GM21717 (cell line): ENCODE results near the gene APOBEC3F.
"Not testable (repeated sequence)": the region's sequence is repeated elsewhere in the genome, so short reads cannot be mapped to it uniquely, and the experiment has no call there.

Source experiments
- ATAC-seq: cut with Tn5 transposase; IDR thresholded peaks from one replicate; pipeline ENCODE4 v1.9.1; 2021; ENCODE audit warnings: mild to moderate bottlenecking, moderate library complexity; ENCODE audit not compliant: unreplicated experiment

Gene APOBEC3F

DNA sequence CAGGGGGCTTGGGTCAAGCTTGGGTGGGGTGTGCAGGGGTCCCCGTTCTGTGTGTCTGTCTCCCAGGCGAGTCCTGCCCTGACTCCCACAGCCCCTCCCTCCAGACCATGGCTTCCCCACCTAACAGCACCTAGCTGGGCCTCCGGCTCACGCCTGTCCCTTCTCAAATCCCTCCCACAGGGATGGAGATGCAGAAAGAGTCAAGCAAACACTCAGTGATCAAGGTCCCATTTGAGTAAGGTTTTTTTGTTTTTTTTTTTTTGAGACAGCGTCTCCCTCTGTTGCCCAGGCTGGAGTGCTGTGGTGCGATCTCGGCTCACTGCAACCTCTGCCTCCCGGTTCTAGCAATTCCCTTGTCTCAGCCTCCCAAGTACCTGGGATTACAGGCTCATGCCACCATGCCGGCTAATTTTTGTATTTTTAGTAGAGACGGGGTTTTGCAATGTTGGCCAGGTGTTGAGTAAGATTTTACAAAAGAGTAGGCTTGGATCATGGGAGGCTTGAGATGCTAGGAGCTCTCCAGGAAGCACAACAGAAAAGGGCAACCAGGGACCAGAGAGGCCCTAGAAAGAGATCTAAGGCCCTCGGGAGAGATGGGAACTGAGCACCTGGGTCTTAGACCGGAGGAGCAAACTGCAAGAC lies 14.0 kb upstream of the APOBEC3F start:
- ATAC-seq = no peak

DNA sequence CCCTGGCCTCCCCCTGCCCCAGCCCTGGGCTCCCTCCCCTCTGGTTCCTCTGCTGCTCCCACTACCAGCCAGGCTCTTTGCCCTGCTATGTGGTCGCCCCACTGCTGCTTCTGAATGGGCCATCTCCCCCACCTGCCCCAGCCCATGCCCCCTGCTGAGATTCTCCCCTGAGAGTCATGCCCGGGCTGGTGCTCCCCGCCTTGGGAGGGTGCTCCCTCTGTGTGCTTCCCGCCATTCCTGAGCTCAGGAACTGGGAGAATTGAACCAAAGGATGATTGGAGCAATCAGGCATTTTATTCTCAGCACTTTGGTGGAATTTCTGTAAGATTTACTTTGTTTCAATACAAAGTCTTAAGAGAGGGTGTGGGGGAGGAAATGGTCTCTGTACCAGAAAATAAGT lies 12.9 kb upstream of the APOBEC3F start:
- no peak for ATAC-seq

DNA sequence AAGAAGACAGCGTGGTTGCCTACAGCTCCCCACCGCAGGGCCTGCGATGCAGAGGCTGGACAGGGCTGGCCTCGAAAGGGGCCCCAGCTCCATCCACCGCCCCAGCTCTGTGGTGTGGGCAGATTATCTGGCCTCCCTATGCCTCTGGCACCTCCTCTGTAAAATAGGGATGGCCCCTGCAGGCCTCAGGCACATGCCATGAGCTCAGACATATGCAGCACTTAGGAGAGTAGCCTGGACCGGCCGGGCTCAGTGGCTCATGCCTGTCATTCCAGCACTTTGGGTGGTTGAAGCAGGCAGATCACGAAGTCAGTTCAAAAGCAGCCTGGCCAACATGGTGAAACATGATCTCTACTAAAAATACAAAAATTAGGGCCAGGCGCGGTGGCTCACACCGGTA lies 12.4 kb upstream of the APOBEC3F start:
- no peak for ATAC-seq

DNA sequence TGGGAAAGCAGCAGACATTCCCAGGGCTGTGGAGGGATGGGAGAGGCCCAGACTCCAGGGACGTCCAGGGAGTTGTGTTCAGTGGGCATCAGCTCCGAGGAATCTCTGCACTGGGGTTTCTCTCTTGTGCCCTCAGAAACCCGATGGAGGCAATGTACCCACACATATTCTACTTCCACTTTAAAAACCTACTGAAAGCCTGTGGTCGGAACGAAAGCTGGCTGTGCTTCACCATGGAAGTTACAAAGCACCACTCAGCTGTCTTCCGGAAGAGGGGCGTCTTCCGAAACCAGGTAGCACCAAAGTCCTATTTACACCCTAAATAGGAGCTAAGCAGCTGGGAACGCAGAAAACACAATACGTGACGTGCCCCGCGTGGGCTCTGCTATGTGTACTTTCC lies 11.4 kb upstream of the APOBEC3F start:
- ATAC-seq = no peak

DNA sequence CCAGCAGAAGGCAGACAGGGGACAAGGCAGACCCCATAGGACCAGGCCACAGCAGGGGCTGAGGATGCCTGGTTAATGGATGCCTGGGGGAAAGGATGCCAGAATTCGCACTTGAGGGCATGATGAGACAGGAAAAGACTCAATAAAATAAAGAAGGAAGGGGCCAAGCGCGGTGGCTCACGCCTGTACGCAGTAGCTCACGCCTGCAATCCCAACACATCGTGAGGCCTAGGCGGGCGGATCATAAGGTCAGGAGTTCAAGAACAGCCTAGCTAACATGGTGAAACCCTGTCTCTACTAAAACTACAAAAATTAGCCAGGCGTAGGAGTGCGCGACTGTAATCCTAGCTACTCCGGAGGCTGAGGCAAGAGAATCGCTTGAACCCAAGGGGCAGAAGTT lies 10.0 kb upstream of the APOBEC3F start:
- no peak for ATAC-seq

DNA sequence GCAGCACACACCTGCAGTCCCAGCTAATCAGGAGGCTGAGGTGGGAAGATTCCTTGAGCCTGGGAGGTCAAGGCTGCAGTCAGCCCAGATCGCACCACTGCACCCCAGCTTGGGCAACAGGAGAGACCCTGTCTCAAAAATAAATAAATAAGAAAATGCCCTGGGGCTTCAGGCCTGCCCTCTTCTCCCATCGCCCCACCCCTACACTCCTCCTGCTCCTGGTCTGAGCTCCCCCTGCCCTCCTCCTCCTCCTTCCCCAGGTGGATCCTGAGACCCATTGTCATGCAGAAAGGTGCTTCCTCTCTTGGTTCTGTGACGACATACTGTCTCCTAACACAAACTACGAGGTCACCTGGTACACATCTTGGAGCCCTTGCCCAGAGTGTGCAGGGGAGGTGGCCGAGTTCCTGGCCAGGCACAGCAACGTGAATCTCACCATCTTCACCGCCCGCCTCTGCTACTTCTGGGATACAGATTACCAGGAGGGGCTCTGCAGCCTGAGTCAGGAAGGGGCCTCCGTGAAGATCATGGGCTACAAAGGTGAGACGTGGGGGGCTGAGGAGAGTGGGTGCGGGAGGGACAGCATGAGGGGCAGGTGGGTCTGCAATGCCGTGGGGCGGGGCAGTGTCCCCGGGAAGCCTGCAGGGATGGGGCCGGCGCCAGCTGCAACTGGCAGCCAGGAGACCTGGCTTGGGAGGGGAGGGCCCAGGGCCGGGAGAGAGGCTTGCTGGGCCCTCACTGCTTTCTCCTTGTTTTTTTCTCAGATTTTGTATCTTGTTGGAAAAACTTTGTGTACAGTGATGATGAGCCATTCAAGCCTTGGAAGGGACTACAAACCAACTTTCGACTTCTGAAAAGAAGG lies 9.0 kb upstream of the APOBEC3F start:
- ATAC-seq = not testable (repeated sequence)

DNA sequence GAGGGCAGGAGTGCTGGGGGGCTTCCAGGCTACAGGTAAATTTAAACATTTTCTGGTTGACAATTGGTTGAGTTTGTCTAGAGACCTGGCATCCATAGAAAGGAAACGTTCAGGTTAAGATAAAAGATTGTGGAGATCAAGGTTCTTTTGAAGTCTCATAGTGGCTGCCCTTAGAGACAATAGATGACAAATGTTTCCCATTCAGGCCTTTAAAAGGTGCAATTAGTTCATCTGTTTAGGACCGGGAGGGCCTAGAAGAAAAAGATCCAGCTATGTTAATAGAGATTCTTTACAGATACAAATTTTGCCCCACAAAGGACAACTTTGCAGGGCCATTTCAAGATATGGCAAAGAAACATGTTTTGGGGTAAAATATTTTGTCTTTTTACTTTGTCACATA lies 3.6 kb upstream of the APOBEC3F start:
- ATAC-seq = not testable (repeated sequence)

DNA sequence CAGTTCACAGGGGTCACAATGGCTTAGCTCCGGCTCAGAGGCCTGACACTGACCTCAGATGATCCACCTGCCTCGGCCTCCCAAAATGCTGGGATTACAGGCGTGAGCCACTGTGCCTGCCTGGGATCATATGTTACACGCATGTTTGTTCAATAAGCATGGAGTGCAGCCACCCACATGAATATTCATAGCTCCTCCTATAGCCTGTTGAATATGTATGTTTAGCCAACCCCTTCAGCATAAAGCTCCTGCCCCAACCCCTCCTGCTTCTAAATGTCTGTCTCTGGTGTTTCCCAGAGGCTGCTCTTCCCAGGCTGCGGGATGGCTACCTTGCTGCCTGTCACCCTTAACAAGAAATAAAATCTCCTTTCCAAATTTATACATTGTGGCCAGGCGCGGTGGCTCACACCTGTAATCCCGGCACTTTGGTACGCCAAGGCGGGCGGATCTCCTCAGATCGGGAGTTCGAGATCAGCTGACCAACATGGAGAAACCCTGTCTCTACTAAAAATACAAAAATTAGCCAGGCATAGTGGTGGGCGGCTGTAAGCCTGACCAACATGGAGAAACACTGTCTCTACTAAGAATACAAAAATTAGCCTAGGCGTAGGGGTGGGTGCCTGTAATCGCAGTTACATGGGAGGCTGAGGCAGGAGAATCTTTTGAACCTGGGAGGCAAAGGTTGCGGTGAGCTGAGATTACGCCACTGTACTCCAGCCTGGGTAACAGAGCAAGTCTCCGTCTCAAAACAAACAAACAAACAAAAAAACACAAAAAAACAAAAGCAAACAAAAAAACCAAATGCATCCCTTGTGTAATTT lies 1.1 kb upstream of the APOBEC3F start:
- no peak for ATAC-seq

DNA sequence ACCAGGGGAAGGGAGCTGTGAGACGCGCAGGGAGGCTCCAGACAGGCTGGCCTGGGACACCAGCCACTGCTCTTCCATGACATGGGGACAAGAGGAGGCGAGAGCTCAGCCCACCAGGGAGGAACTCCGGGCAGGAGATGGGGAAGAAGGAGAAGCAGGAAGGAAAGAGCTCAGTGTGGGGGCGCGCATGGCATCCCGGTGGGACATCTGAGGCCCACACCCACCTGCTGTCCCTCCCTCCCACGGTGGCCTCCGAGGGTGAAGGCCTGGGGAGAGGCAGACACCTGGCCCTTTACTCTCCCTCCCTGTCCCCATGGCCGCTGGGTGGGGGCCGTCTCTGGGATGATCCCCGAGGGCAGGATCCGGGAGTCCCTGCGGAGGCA lies 518 bp upstream of the APOBEC3F start:
- ATAC-seq = peak; percentile 15

DNA sequence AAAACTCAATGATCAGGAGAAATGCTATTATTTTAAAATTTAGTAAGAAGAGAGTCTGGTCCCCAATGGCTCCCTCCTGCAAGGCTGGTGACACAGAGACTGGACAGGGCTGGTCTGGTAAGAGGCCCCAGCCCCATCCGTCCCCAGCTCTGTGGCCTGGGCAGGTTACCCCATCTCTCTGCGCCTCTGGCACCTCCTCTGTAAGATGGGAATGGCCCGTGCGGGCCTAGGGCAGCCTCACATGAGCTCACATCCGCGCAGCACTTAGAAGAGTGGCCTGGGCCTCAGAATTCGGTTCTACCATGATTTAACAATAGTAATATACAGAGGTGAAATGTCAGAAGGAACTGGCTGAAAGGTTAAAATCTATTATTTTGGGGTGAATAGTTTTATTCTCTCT lies 1.2 kb downstream of the APOBEC3F start:
- no peak for ATAC-seq

DNA sequence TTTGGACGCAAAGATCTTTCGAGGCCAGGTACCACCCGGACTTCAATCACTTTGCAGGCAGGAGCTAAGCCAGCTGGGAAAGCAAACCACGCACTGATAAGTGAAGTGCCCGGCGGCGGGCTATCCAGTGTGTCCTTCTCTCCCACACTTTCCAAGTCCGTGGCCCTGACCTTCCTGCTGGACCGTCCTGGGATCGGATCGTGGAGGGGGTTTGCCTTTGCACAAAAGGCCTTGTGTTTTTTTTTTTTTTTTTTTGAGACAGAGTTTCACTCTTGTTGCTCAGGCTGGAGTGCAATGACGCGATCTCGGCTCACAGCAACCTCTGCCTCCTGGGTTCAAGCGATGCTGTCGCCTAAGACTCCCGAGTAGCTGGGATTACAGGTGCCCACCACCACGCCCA lies 2.4 kb downstream of the APOBEC3F start:
- not testable (repeated sequence) for ATAC-seq

DNA sequence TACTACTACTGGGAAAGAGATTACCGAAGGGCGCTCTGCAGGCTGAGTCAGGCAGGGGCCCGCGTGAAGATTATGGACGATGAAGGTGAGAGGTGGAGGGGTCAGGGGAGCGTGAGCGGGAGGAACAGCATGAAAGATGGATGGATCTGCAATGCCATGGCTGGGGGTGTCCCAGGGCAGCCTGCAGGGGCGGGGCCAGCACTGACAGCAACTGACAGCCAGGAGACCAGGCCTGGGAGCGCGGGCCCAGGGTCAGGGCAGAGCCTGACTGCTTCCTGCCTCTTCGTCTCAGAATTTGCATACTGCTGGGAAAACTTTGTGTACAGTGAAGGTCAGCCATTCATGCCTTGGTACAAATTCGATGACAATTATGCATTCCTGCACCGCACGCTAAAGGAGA lies 4.5 kb downstream of the APOBEC3F start:
- not testable (repeated sequence) for ATAC-seq

DNA sequence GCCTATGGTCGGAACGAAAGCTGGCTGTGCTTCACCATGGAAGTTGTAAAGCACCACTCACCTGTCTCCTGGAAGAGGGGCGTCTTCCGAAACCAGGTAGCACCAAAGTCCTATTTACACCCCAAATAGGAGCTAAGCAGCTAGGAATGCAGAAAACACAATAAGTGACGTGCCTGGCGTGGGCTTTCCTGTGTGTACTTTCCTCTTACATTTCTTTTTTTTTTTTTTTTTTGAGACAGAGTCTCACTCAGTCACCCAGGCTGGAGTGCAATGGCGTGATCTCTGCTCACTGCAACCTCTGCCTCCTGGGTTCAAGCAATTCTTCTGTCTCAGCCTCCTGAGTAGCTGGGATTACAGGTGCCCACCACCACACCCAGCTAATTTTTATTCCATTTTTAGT lies 8.8 kb downstream of the APOBEC3F start:
- ATAC-seq = not testable (repeated sequence)

DNA sequence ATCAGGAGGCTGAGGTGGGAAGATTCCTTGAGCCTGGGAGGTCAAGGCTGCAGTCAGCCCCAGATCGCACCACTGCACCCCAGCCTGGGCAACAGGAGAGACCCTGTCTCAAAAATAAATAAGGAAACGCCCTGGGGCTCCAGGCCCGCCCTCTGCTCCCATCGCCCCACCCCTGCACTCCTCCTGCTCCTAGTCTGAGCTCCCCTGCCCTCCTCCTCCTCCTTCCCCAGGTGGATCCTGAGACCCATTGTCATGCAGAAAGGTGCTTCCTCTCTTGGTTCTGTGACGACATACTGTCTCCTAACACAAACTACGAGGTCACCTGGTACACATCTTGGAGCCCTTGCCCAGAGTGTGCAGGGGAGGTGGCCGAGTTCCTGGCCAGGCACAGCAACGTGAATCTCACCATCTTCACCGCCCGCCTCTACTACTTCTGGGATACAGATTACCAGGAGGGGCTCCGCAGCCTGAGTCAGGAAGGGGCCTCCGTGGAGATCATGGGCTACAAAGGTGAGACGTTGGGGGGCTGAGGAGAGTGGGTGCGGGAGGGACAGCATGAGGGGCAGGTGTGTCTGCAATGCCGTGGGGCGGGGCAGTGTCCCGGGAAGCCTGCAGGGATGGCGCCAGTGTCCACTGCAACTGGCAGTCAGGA lies 11.3 kb downstream of the APOBEC3F start:
- not testable (repeated sequence) for ATAC-seq

DNA sequence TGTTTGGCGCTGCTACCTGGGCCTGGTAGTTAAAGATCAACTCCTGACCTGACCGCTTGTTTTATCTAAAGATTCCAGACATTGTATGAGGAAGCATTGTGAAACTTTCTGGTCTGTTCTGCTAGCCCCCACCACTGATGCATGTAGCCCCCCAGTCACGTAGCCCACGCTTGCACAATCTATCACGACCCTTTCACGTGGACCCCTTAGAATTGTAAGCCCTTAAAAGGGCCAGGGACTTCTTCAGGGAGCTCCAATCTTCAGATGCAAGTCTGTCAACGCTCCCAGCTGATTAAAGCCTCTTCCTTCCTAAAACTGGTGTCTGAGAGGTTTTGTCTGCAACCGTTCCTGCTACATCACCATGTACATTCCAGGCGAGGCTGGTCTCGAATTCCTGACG lies 15.0 kb downstream of the APOBEC3F start:
- no peak for ATAC-seq

DNA sequence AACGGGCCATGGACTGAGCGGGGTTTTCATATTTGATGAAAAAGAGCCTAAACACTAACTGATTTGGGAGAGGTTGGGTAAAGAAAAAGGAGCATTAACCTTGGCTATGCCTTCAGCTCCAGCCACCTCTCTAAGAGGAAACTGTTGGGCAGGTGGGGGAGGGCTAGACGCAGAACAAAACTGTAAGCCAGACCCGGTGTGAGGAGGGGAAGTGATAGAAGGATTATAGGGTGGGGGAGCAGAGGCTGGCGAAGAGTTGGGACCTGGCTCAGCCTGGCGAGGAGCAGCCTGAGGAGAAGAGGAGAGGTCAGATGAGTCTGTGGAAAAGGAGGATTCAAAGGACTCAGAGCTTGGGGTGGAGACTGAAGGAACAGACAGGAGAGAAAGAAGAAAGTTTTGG lies 20.6 kb downstream of the APOBEC3F start:
- ATAC-seq = not testable (repeated sequence)

DNA sequence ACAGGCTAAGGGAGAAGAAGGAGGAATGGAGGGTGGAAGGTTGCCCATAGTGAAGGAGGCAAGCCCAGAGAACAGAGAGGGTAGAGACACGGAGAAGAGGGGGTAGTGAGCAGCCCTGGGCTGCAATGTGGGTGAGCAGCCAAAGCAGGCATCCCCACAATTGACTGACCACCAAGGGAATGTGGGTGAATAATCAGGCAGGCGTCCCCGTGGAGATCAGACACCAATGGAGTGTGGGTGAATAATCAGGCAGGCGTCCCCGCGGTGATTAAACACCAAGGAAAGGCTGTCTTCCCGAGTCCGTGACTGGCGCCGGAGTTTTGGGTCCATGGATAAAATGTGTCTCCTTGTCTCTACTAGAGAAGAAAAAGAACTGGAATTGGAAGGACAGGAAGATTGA lies 21.3 kb downstream of the APOBEC3F start:
- not testable (repeated sequence) for ATAC-seq

DNA sequence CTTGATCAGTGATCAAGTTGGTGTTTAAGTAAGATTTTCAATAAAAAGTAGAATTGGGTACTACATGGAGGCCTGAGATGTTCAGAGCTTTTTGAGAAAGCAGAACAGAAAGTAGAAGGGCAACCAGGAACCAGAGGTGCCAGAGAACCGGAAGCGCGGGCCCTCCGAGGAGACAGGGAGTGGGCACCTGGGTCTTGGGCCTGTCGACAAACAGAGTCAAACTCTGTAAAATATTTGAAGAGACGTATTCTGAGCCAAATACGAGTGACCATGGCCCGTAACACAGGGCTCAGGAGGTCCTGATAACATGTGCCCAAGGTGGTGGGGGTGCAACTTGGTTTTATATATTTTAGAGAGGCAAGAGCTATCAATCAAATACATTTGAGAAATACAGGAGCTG lies 23.2 kb downstream of the APOBEC3F start:
- ATAC-seq = not testable (repeated sequence)

DNA sequence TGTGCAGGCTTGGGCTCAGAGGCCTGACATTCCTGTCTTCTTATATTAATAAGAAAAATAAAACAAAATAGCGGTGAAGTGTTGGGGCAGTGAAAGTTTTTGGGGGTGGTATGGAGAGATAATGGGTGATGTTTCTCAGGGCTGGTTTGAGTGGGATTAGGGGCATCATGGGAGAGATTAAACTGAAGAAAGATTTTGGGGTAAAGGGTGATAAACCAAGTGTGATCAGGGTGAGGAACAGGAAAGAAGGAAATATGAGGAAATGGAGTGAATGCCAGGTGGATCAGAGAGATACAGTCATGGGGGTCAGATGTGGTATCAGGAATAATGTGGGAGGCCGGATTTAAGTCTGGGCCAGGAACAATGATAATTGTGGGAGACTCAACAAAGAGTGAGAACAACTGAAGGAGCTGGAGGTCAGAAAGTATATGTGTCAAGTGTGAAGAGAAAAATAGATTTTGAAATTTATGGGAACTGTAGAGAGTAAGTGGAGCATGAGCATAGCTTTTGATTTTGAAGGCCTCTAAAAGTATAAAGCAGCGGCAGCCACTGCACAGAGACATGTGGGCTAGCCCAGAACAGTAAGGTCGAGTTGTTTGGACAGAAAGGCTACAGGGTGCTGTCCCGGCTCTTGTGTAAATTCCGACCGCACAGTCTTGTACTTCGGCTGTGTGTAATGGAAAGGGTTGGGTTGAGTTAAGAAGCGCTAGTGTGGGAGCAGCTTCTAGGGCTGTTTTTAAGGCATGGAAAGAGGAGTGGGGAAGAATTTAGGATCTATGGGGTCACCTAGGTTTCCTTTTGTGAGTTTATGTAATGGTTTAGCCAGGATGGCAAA lies 26.0 kb downstream of the APOBEC3F start:
- ATAC-seq = not testable (repeated sequence)
